ENCODE data around the gene RELB. TPM values are rescaled to one million over a fixed set of nuclear protein-coding genes. Genes with fewer than 3 reads are reported as not detected.

Gene RELB
- total RNA-seq, 4 donors from 2014 or later = 1.4 to 16.5 (median 10.6) TPM

DNA sequence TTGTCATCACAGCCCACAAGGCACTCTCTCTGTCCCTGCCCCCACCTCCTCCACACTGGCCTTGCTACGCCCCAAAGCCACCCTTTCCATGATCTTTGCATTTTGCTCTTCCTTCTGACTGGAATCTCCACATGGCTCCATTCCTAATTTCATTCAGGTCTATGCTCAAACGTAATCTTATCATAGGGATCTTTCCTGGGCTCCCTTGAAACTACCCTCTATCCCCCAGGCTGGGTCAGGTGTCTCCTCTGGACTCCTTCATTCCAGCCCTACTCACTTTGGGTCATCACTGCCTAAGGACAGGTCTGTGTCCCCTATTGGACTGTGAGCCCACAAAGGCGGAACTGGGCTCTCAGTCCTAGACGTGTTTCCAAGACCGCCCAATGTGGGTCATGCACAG lies 80.9 kb downstream of the RELB start:
- Histone ChIP-seq H3K4me1 (peaks cover 26% of the 10 kb centered on the region), H3K27me3 (no peaks in the 10 kb centered on the region), H3K27ac (no peak overlapping the region), H3K36me3 (peaks cover 17% of the 10 kb centered on the region), H3K9me3 (no peaks in the 10 kb centered on the region), H3K4me3 (no peak overlapping the region)
- 91% methylated on average over 5 of the region's 5 CpGs for WGBS
- DNase-seq (ENCODE audit: low spot score in 2 of 2) = no peak
- TF ChIP-seq POLR2A (IDR thresholded peaks at IDR 0.05) (no peak), EP300 (IDR thresholded peaks at IDR 0.05) (no peak), POLR2AphosphoS5 (IDR thresholded peaks at IDR 0.05) (no peak), CTCF (IDR thresholded peaks at IDR 0.05) (no peak)

- no peak for DNase-seq (ENCODE audit: low spot score in 2 of 2)
- Histone ChIP-seq H3K4me3 (no peak overlapping the region), H3K36me3 (peaks cover 31% of the 10 kb centered on the region), H3K9me3 (no peaks in the 10 kb centered on the region), H3K4me1 (peaks cover 13% of the 10 kb centered on the region), H3K27ac (no peak overlapping the region), H3K27me3 (no peaks in the 10 kb centered on the region)
- no peak for TF ChIP-seq EP300 (IDR thresholded peaks at IDR 0.05)
- no peak for TF ChIP-seq POLR2AphosphoS5 (IDR thresholded peaks at IDR 0.05)
- no peak for TF ChIP-seq POLR2A (IDR thresholded peaks at IDR 0.05)
- TF ChIP-seq CTCF (IDR thresholded peaks at IDR 0.05) = no peak
- WGBS = 99% methylated on average over 4 of the region's 4 CpGs
Observed at GRCh38 chr19:45086480-45086879, 85.2 kb downstream of the RELB start.

DNA sequence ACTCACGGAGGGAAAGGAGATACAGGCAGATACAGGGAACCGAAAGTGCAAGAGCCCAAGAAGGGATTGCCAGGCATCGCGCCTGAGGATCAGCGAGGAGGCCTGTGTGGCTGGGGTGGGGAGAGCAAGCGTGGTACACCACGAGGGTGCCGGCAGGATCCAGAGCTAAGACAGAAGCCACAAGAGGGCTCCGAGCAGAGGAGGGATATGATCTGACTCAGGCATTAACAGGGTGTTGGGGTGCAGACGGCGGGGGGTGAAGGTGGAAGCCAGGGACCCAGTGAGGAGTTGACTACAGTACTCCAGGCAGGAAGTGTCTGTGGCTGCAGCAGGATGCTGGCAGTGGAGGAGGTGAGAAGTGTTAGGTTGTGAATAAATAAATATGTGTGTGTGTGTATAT lies 86.3 kb downstream of the RELB start:
- Histone ChIP-seq H3K9me3 (no peaks in the 10 kb centered on the region), H3K27ac (no peak overlapping the region), H3K4me3 (no peak overlapping the region), H3K4me1 (peaks cover 21% of the 10 kb centered on the region), H3K27me3 (no peaks in the 10 kb centered on the region), H3K36me3 (peaks cover 20% of the 10 kb centered on the region)
- WGBS = 76% methylated on average over 11 of the region's 11 CpGs
- TF ChIP-seq CTCF (IDR thresholded peaks at IDR 0.05) (no peak), POLR2A (IDR thresholded peaks at IDR 0.05) (no peak), POLR2AphosphoS5 (IDR thresholded peaks at IDR 0.05) (no peak), EP300 (IDR thresholded peaks at IDR 0.05) (no peak)
- DNase-seq (ENCODE audit: low spot score in 2 of 2) = no peak

Other genes starting within 250 kb of the RELB start
- gene CBLC, start 223.6 kb upstream of the RELB start, total RNA-seq = 10 to 100 TPM; 60.4 to 94.4 (median 65.7) TPM
- 10 to 100 TPM; 27.4 to 67.5 (median 50.8) TPM for gene BCAM, start 192.4 kb upstream of the RELB start, total RNA-seq
- gene NECTIN2, start 155.2 kb upstream of the RELB start, total RNA-seq = 10 to 100 TPM; 56.2 to 78.2 (median 67.5) TPM
- 10 to 100 TPM; 32.7 to 51.9 (median 47.1) TPM for gene TOMM40, start 110.2 kb upstream of the RELB start, total RNA-seq
- 100 to 1,000 TPM; 418 to 859 (median 594) TPM for gene APOE, start 95.7 kb upstream of the RELB start, total RNA-seq
- 10 to 100 TPM; 38.6 to 58.3 (median 47.7) TPM for gene APOC1, start 86.9 kb upstream of the RELB start, total RNA-seq
- not detected for gene APOC4, start 59.2 kb upstream of the RELB start, total RNA-seq
- 1 to 10 TPM in 2 of 4 donors, not detected in 2; 2.7 to 9.7 TPM for gene APOC2, start 55.4 kb upstream of the RELB start, total RNA-seq
- gene CLPTM1, start 46.1 kb upstream of the RELB start, total RNA-seq = 100 to 1,000 TPM in 2 of 4 donors, 10 to 100 TPM in 2; 86.2 to 137 (median 97.5) TPM
- gene CLASRP, start 37.6 kb downstream of the RELB start, total RNA-seq = 100 to 1,000 TPM in 1 of 4 donors, 10 to 100 TPM in 3; 55.3 to 135 (median 84.3) TPM
- 1 to 10 TPM; 4.3 to 5.8 (median 4.9) TPM for gene ZNF296, start 75.0 kb downstream of the RELB start, total RNA-seq
- 10 to 100 TPM; 18.8 to 29.8 (median 20.5) TPM for gene GEMIN7, start 77.8 kb downstream of the RELB start, total RNA-seq
- gene PPP1R37, start 91.7 kb downstream of the RELB start, total RNA-seq = 10 to 100 TPM; 24.6 to 43.1 (median 33.5) TPM
- 10 to 100 TPM; 22.4 to 60.4 (median 51.1) TPM for gene NKPD1, start 159.5 kb downstream of the RELB start, total RNA-seq
- 10 to 100 TPM; 55.9 to 82.3 (median 71.8) TPM for gene TRAPPC6A, start 176.8 kb downstream of the RELB start, total RNA-seq
- gene BLOC1S3, start 177.3 kb downstream of the RELB start, total RNA-seq = 10 to 100 TPM; 15.3 to 20.1 (median 15.9) TPM
- gene EXOC3L2, start 243.9 kb downstream of the RELB start, total RNA-seq = 1 to 10 TPM in 3 of 4 donors, under 1 TPM in 1; 0.44 to 3.5 (median 1.7) TPM
- gene MARK4, start 249.8 kb downstream of the RELB start, total RNA-seq = 10 to 100 TPM; 37.4 to 56.2 (median 49.0) TPM

Measured in suprapubic skin (tissue), 4 donors.